Measurements from ENCODE around the gene ZNF883.

Gene ZNF883

DNA sequence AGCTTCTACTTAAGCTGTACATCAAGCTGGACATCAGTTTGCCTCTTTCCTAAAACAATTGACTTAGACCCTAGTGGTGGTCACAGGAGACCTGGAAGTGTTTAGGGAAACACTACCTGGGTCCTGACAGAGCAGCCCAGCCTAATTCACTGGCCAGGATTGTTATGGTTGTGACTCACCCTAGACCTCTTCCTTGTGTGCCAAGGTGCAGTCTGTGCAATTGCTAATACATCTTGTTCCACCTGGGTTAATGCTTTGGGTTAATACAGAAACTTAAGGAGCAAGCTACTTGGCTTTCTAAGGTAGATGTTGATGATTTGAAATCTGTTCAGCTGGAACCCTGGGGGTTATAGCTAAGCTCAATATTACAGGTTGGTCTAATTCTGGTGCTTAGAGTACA lies 72.6 kb downstream of the ZNF883 start:
- TF ChIP-seq GATA3 (IDR thresholded peaks at IDR 0.05; ENCODE audit: low read depth, low read length) (no peak), GATA2 (IDR thresholded peaks at IDR 0.05; ENCODE audit: low read depth, low read length) (no peak)

DNA sequence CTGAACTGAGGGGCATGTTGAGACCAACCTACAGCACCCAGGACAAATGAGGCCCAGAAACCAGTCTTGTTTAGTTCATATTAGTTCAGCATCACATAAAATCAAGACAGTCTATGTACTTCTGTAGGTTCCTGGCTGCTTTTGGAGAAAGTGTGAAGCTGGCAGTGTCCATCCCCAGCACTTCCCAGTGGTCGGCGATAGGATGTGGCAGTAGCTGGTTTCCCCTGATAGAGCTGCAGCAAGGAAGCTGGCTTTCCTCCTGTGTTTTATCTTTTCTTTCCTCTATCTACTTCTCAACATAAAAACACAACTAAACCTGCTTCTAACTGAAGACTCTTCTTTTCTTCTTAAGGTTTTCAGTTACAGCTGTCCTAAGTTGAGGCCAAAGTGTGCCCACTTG lies 78.3 kb downstream of the ZNF883 start:
- TF ChIP-seq GATA2 (IDR thresholded peaks at IDR 0.05; ENCODE audit: low read depth, low read length) (no peak), GATA3 (IDR thresholded peaks at IDR 0.05; ENCODE audit: low read depth, low read length) (no peak)

DNA sequence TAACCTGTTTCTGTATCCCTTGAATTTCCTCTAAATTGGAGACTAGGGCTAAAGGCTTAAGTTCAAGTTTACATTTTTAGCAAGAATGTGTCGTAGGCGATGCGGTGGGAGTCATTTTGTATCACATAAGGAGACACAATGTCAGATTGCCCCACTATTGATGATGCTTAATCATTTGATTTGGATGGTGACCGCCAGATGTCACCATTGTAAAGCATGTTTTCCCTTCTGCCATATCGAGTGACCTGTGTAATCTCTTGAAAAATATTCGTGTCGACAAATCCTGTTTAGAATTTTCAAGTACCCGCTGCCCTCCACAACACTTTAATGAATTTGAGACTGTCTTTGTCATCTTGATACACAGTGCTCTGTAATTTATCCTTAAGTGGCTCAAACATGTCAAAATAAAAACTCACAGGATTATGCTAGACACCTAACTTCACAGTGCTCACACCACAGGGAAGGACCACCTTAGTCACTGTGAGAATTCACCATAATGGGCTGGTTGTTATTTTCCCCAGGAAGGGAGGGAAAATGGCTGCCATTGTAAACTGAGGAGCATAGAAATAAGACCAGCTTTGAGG lies 86.8 kb downstream of the ZNF883 start:
- TF ChIP-seq GATA2 (IDR thresholded peaks at IDR 0.05; ENCODE audit: low read depth, low read length) (no peak), GATA3 (IDR thresholded peaks at IDR 0.05; ENCODE audit: low read depth, low read length) (no peak)

DNA sequence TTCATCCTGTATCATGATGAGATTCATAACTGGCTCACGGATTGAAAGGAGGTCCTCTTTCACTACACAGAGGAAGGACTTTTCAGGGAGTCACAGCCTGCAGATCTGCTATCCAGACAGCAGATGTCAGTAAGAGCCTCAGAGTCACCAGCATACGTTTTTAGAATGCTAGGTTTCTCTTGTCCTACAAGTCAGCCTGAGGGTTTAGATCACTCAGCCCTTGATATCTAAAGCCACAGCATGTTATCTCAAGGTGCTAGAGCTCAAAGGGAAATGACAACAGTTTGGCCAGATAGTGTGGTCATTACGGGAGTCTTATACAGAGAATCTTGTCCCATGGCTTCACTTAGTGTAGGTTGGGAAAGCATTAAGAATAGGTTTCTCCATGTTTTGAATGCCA lies 90.4 kb downstream of the ZNF883 start:
- TF ChIP-seq GATA2 (IDR thresholded peaks at IDR 0.05; ENCODE audit: low read depth, low read length) (no peak), GATA3 (IDR thresholded peaks at IDR 0.05; ENCODE audit: low read depth, low read length) (no peak)

DNA sequence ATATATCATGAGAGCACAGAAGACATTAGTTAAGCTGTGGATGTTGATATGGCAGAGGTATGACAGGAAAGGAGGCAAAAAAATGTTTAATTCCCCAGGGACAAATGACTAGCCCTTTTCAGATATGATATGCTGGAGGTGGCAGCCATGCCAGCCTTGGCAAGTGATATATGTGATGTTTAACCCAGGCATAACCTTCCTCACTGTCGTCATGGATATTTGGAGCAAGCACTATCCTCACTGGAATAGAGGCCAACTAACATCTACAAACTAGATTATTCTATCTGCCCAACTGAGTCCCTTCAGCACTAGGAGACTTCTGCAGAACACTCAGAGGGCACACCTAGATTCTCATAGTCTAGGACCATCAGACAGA lies 94.0 kb downstream of the ZNF883 start:
- TF ChIP-seq GATA2 (IDR thresholded peaks at IDR 0.05; ENCODE audit: low read depth, low read length) (no peak), GATA3 (IDR thresholded peaks at IDR 0.05; ENCODE audit: low read depth, low read length) (no peak)

DNA sequence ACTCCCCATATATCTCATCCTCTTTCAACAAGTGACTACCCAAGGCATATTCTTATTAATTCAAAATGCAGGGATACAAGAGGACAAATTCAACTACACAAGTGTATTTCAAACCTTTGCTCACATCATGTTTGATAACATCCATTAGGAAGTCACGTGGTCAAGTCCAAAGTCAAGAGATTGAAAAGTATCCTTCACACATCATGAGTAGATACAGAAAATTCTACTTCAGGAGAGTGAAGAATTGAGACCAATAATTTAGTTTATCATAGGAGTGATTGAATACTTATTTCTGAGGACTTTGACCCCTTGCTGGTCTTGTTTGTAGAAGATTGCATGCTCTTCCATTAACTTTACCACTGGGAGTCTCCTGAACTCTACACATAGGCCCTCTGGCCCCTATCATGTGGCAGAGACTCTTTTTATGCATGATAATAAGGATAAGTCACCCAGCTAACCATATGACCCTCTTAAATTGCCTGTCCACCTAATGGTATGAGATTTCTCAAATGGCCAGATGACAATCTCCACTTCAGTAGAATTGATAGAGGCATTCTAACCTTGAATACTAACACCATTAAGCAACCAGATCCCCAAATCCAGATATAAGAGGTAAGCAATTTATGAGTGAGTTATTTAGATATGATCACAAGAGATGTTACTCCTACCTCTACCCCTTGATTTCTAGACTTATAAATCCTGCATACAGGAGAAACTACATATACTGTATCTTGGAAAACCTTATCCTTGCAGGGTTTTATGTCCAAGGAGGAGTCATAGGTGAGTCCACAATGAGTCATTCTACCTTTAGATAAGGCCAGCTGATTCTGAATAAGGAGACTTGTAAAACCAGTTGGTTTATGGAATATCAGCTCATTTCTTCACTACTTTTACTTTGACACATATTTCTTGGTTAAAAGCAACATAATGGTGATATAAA lies 94.7 kb downstream of the ZNF883 start:
- TF ChIP-seq GATA3 (IDR thresholded peaks at IDR 0.05; ENCODE audit: low read depth, low read length) (no peak), GATA2 (IDR thresholded peaks at IDR 0.05; ENCODE audit: low read depth, low read length) (no peak)

DNA sequence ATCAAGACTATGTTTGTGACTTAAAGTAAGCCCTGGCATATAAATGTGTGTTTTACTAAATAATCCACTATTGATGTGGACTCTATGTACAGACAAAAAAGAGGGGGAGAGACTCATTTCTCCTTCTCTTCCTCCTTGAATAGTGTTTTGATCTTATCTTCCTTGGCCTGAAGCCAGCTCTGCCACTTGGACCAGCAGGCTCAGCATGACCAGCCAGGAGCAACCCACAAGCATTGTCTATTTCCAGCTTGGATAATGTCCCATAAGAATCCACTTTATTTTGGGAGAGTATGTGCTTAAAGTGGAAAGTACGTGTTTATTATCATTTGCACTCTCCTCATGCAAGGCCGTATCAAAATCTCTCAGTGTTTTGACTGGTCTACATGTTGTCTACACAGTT lies 97.5 kb downstream of the ZNF883 start:
- TF ChIP-seq GATA2 (IDR thresholded peaks at IDR 0.05; ENCODE audit: low read depth, low read length) (no peak), GATA3 (IDR thresholded peaks at IDR 0.05; ENCODE audit: low read depth, low read length) (no peak)

DNA sequence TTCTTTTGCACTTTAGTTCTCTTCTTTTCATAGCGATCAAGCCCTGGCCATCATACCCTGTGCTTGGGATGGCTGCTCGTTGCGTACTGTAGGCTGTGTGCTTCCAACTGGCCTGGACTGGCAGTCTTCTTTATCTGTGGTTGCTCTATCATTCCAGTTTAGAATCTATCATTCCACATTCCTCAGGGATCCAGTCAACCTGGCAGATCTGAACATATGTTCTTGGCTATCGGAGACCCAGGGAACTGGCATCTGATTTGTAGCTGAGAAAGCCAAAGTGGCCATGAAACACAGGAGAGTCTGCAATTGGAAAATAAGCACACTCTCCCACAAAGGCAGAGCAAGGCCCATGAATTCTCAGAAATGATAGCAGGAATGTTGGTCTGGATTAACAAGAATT lies 98.7 kb downstream of the ZNF883 start:
- TF ChIP-seq GATA2 (IDR thresholded peaks at IDR 0.05; ENCODE audit: low read depth, low read length) (no peak), GATA3 (IDR thresholded peaks at IDR 0.05; ENCODE audit: low read depth, low read length) (no peak)

DNA sequence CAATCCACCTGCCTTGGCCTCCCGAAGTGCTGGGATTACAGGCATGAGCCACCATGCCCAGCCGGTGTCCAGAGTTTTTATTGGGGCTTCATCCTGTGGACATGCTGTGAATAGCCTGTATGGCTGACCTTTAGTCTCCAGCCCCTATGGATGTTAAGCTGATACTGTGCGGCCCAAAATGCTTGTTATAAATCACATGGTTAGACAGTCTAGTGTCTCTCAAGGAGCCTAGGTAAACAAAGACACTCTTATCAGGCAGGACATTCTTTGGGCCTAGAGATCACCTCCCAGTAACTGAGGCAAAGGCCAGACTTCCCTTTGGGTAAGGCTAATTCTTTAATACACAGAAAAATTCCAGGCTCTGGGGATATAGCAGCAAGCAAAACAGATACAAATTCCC lies 99.4 kb downstream of the ZNF883 start:
- TF ChIP-seq GATA2 (IDR thresholded peaks at IDR 0.05; ENCODE audit: low read depth, low read length) (no peak), GATA3 (IDR thresholded peaks at IDR 0.05; ENCODE audit: low read depth, low read length) (no peak)

DNA sequence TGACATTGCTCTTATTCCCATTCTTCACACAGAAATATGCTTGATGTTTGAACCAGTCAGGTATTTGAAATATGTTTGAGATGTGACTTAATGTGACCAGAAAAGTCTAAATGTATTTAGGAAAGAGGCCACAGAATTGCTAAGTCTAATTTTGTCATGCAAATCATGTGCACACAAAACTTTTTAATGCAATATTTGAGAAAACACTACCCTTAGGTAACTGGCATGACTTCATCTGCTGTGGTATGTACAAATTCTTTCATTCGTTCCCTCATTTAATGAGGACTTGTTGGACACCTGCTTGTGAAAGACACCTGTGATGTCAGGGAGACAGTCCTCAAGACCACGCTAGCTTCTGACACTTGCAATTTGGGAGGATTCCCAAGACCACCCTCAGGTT lies 100.3 kb downstream of the ZNF883 start:
- TF ChIP-seq GATA3 (IDR thresholded peaks at IDR 0.05; ENCODE audit: low read depth, low read length), result no peak
- no peak for TF ChIP-seq GATA2 (IDR thresholded peaks at IDR 0.05; ENCODE audit: low read depth, low read length)

Measured in SH-SY5Y (cell line).